RPMI7951 (cell line): ENCODE measurements around the gene PEF1. TPM values are rescaled to one million over a fixed set of nuclear protein-coding genes. Genes with fewer than 3 reads are reported as not detected.
"Not testable (repeated sequence)": the region's sequence is repeated elsewhere in the genome, so short reads cannot be mapped to it uniquely, and the experiment has no call there.

Experiments used
- DNase-seq: peaks from one replicate; pipeline ENCODE4 v3.0.0-alpha.2; 2012; ENCODE audit warnings: low read depth
- total RNA-seq: library from RNA; depleted of rRNA; stranded (reverse); fragments of >200 nt; shearing (Covaris generic); gene quantifications from 2 replicates; pipeline ENCODE4 v1.2.3, GENCODE V29; 2014

The PEF1 gene
- total RNA-seq, 1 experiment from 2014 or later = 146 TPM

DNA sequence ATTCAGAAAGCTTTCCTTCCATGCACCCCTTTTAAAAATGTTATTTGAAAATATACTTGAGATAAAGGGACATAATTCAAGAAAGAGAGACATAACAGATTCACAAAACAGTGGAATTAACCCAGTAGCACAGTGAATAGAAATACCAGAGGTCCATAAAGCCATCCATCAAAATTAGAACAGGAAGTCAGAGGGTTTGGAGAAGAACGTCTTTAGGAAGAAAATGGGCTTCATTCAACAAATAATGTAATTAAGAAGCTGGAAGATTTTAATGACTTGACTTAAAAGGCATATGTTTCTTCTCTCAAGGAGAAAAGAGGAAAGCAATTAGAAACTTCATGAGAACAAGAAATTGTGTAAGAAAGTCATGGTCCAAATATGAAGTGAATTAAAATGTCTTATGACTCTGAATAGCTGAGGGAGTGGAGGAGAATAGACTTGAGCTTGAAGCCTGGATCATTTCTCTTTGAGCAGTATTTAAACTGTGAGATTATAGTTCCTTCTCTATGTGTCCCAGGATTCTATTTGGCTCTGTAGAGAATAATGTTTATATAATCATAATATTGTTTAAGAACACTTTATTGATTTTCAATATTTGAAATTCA lies 35.1 kb downstream of the PEF1 start:
- DNase-seq = no peak

DNA sequence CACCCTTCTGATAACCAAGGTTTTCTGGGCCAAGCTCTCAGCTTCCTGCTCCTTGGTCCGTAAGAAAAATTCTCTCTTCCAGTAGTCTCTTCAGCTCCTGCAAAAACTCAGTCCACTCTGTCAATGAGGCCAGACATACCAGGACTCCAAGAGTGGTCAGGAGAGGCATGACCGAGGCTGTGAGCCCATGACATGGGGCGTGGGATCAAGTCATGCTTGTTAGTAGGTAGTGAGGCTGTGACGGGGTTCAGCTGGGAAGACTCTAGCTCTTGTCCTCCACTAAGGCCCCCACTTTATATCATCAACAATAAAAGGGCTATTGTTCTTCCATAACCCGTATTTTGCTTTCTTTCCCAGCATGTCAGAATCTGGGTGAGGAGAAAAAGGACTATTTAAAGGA lies 37.3 kb downstream of the PEF1 start:
- DNase-seq = no peak

DNA sequence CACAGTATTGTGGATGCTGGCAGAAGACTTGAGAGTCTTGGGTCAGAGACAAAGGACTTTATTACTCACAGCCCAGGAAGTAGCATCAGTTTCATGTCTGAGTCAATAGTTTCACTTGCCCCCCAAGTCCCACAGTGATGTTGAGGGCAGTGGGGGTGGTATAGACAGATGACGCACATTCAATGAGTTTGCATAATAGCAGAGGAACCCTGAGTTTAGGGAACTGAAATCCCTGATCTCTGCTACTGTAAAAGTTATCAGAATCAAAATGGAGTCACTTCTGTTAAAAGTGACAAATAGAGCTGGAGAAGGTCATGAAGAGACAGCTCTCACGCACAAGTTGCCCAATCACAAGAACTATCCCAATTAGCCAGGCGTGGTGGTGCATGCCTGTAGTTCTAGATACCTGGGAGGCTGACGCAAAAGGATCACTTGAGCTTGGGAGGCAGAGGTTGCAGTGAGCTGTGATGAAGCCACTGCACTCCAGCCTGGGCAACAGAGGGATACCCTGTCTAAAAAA lies 38.7 kb downstream of the PEF1 start:
- DNase-seq = peak; percentile 65

DNA sequence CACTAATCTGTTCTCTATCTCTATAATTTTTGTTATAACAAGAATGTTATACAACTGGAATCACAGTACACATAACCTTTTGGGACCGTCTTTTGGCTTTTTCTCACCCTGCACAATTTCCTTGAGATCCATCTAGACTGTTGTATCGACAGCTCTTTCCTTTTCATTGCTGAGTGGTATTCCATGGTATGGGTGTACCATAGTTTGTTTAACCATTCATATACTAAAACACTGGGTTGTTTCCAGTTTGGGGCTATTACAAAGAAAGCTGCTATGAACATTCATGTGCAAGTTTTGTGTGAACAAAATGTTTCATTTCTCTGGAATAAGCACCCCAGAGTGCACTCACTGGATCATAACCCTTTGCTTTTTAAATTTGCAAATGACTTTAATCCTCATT lies 42.6 kb downstream of the PEF1 start:
- no peak for DNase-seq

DNA sequence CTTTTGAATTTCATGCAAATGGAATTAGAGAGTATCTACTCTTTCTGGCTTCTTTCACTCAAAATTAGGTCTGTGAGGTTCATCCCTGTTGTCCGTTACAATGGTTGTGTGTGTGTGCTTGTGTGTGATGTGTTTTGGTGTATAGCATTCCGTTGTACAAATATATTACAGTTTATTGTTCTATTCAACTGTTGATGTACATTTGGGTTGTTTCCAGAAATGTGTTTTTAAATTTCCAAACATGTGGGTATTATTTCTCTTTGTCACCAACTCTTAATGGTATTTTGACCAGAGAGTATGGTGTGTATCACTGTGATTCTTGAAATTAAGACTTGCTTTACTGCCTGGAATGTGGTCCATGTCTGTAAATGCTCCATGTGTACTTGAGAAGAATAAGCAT lies 44.0 kb downstream of the PEF1 start:
- no peak for DNase-seq

DNA sequence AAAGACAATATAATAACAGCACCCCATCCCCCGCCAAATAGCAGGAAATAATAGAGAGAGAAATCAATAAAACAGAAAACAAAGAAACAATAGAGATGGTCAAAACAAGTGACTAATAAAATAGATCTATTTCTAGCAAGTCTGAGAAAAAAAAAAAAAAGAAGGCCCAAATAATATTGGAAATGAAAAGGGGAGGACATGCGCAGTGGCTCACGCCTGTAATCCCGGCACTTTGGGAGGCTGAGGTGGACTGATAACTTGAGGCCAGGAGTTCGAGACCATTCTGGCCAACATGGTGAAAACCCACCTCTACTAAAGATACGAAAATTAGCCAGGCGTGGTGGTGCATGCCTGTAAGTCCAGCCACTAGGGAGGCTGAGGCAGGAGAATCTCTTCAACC lies 45.7 kb downstream of the PEF1 start:
- no peak for DNase-seq

DNA sequence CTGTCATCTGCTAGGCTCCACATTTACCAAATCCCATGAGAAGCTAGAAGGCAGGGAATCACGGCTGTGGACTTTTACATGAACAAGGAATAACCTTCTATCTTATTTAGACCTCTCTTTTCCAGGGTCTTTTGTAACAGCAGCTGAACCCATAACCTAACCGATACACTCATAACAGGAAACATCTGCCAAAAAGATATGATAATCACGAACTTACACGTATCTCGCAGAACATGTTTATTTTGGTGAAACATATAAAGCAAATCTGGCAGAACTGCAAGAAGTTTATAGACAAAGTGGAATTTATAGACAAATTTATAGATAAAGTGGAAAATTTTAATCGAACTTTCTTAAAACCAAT lies 48.0 kb downstream of the PEF1 start:
- no peak for DNase-seq

DNA sequence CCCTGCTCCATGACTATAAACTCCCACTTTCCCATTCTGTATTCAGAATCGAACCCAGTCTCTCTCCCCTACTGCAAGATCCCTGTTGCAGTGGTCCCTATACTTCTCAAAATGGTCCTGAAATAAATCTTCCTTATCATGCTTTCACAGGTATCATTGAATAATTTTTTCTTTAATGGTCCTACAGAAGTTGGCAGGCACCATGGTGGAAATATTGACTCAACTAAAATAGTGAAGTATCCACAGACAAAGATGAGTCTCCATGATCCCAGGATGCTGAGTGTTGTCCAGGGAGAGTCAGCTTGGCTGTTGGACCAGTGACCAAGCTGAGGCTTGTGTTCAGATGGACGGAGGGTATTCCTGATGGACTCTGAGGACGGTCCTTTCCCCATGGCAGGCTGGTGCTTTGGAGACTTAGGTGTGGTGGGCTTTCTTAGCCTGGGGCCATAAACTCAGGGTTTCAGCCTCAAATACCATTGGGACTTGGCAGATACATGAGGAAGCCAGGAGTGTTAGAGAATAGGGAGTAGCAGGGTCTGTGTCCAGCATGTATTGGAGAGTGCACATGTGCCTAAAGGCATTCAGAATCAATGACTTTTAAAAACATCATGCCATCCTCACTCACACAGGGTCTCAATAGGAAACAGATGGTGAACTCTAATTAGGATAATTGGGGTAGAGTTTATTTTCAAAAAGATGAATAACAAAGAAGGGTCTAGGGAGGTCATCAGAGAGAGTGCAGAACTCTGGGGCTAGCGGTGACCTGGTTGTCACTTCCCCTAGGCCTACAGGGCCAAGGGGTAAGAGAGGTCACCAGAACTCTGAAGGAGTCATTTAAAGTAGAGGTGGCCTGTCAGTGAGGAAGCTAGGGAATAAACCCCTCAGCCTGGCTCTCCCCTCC lies 48.6 kb downstream of the PEF1 start:
- no peak for DNase-seq

DNA sequence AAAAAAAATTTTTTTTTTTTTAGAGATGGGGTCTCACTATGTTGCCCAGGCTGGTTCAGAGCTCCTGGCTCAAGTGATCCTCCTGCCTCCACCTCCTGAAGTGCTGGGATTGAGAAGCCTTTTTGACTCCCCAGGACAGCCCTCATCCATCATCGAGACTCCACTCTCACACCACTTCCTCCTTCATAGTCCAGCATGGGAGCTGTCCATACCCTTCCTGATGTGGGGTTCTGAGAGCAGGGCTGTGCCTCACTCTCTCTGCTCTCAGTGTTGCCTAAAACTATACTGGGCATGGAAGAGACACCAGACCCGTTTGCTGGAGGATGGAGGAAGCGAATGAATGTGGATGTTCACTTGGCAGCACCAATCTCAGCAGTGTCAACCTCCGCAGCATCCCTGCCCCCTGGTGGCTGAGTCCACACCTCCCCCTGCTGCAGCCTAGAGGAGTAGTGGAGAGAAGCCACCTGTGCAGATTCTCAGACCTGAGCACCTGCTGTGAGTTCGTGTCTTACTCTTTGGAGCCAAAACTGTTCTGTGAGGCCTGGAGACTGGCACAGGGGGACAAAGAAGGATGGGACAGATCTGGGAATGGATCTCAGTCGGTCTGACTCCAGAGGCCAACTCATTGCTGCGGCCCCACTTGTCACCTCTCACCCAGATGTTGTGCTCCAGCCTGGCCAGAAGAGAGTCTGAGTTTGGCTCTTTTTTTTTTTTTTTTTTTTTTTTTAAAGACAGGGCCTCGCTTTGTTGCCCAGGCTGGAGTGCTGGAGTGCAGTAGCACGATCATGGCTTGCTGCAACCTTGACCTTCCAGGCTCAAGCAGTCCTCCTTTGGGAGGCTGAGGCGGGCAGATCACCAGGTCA lies 50.7 kb downstream of the PEF1 start:
- peak; percentile 66 for DNase-seq

DNA sequence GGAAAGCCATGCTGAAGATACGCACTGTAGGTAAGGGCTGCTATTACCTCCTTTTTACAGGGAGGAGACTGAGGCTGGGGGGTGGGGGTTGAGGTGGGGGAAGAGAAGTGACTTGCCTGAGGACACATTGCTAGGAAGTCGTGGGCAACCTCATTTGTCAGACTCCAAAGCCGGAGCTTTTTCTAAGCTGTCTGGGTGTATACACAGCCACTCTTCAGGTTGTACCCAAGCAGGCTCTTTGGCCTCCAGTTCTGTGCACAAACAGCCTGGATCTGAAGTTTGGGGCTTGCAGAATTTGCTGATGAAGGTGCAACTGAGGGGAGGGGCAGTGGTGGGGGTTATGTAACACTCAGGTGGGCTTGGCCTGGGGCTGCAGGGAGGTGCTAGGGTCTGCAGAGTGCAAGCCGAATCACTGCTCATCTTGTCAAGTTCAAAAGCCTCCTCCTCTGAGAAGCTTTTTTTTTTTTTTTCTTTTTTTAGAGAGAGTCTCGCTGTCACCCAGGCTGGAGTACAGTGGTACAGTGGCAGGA lies 51.5 kb downstream of the PEF1 start:
- no peak for DNase-seq

DNA sequence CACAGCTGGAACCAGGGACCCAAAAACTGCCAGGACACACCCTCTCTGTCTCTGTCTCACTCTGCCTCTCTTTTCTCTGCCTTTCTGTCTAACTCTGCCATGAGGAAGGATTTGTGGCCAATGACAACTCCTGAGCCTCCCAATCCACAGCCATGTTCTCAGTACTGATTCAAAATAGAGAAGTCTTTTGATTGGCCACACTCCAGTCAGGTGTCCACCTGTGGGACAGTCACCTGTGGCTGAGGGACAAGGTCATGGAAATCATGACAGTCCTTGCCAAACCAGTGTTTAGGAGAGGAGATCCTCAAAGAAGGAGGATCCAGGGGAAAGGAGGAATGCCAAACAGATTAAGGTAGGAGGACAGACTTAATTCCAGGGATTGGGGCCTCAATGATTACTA lies 52.5 kb downstream of the PEF1 start:
- DNase-seq = no peak

DNA sequence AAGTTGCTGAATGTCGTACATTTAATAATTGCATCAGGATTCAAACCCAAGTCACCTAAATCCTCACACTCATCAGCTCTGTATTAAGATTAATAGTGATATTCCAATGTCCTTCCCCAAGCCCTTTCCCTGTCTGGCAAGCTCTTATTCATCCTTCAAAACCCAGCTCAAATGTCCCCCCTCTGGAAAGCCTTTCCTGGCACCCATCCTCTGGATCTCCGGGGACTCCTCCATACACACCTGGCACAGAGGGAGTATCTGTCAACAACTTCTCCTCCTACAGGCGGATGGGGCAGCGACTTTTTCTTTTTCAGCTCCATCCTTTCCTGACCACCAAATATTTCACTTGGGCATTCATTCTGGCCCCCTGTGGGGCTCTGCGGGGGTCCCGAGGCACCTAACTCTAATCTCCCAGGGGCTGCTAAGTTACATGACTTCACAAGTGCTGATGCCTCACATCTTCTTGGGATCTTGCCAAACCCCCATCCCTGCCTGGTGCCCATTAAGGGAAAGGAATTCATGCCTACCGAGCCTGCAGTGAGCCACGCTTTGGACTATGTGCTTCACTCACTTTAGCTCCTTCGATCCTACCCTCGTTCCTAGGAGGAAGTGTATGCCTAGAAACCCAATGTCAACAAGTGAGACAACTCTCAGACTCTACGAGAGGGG lies 53.1 kb downstream of the PEF1 start:
- peak; percentile 66 for DNase-seq

DNA sequence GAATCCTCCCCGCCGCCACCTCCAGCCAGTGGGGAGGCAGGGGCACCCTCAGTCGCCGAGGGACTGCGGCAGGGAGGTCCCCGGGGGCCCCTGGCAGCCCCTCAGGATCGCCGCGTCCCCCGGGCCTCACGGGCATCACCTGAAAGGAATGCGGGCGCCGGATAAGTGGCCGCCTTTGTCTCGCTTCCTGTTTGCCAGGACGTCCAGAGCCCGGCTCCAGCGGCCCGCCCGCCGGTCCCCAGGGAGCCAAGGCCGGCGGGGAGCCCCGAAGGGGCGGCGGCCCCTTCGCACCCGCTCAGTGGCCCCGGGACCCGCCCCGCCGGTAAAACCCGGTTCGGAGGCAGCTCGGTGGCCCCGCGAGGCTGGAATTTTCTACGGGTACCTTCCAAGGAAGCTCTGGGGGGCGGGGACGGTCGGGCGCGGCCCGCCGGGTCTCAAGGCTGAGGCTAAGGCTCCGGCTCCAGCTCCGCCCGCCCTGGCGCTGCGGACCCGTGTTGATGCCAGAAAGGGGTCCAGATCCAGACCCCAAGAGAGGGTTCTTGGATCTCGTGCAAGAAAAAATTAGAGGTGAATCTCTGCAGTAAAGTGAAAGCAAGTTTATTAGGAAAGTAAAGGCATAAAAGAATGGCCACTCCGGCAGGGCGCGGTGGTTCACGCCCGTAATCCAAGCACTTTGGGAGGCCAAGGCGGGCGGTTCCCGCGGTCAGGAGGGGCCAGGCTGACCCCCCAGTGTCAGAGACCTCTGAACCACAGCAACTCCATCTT lies 55.7 kb downstream of the PEF1 start:
- no peak for DNase-seq

DNA sequence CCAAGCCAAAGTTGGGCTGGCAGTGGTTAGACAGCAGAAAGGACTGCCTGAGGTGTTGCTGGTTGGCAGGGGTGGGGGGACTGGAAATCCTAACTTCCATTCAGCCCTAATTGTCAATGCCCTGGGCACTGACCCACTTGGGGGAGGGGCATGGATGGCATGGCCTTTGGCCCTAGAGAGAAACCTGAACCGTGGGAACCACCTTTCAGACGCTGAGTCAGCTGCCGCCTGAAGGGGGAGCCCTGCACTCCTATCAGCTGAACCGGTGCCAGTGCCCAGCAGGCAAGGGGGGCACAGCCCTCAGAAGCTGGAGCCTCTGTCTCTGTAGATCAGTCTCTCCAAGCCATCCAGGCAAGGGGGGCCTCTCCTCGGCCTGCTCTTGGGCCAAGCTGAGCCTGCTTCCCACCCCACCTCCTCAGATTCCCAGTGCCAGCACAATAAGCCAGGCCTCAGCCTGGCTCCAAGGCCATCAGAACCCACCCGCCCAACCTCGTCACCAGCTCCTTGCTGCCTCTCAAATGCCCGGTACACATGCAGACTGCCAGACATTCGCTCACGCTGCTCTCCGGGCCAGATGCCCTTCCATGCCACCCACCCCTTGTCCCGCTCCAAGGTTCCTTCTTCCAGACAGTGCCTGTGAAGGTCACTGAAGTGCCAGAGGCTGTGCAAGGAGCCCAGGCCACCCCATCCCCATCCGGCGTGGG lies 56.8 kb downstream of the PEF1 start:
- no peak for DNase-seq

DNA sequence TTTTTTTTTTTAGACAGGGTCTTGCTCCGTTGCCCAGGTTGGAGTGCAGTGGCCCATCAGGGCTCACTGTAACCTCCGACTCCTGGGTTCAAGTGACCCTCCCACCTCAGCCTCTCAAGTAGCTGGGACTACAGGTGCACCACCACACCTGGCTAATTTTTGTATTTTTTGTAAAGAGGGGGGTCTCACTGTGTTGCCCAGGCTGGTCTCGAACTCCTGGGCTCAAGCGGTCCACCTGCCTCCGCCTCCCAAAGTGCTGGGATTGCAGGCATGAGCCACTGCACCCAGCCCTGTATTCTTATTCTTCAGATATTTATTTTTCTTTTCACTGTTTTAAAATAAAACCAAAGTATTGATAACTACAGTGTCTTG lies 57.4 kb downstream of the PEF1 start:
- DNase-seq = not testable (repeated sequence)

DNA sequence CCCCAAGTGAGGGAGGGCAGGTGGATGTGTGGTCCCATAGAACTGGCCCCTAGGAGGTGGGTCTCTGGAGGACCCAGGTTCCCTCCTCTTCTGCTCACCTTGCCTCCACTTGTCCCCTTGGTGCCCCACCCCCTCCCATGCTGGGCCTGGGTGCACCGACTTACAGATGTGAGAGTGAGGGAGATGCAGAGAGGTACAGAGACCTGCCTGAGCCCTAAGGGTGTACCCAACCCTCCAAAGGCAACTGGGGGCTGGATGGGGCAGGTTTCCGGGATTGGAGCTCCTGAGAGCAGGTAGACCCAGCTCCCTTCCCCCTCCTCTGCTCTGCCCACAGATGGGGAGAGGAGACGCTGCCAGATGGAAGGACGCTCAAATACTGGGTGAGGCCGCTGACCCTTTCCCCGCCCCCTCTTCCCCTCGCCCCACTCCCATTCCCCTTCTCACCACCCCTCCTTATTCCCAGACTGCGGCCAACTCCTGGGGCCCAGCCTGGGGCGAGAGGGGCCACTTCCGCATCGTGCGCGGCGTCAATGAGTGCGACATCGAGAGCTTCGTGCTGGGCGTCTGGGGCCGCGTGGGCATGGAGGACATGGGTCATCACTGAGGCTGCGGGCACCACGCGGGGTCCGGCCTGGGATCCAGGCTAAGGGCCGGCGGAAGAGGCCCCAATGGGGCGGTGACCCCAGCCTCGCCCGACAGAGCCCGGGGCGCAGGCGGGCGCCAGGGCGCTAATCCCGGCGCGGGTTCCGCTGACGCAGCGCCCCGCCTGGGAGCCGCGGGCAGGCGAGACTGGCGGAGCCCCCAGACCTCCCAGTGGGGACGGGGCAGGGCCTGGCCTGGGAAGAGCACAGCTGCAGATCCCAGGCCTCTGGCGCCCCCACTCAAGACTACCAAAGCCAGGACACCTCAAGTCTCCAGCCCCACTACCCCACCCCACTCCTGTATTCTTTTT lies 58.0 kb downstream of the PEF1 start:
- no peak for DNase-seq

DNA sequence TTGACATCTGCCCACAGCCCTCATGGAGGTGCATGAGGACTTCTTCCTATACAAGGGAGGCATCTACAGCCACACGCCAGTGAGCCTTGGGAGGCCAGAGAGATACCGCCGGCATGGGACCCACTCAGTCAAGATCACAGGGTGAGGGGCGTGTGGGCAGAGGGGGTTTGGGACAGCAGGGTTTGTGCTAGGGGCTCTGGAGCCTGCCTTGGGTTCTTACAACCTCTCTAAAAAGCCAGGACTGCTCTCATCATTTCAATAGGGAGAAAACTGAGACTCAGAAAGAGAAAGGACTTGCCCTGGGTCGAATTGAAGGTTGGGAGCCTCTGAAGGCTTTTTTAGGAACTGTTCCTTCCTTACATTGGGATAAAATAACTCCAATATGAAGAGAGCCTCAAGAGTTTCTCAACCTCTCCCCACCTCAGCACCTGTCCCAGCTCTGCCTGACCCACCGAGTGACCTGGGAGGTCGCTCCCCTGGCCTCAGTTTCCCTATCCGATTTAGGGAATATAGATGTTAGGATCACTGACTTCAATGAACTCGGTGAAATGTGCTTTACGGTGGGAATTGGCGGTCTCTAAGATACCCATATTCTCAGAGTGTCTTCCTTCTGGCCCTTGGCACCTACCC lies 58.8 kb downstream of the PEF1 start:
- no peak for DNase-seq
